GM12872 (cell line): ENCODE measurements around the gene CHCHD10.

Experiments
- CTCF ChIP-seq: IDR thresholded peaks from 3 replicates; pipeline ENCODE4 v1.5.1; 2011; ENCODE audit warnings: low read depth, mild to moderate bottlenecking, low read length, moderate library complexity; ENCODE audit not compliant: insufficient read depth

Gene CHCHD10

GRCh38 chr22:23803001-23803819 is 35.4 kb upstream of the CHCHD10 start:
- TF ChIP-seq CTCF, result no peak

GRCh38 chr22:23801886-23802377 is 34.2 kb upstream of the CHCHD10 start:
- TF ChIP-seq CTCF, result no peak

- no peak for TF ChIP-seq CTCF
These were observed 33.6 kb upstream of the CHCHD10 start for GRCh38 chr22:23801238-23801821.

- TF ChIP-seq CTCF, result no peak
These were observed 32.8 kb upstream of the CHCHD10 start for GRCh38 chr22:23800297-23801237.

GRCh38 chr22:23796461-23796860 is 28.7 kb upstream of the CHCHD10 start:
- TF ChIP-seq CTCF, result no peak

GRCh38 chr22:23793326-23793725 is 25.6 kb upstream of the CHCHD10 start:
- TF ChIP-seq CTCF, result 0 out of 3 replicates have a peak, but pooled peaks have one; percentile 19
